GM11168 (cell line): Measurements from ENCODE around the gene KDM4C.

Experiments used
- in situ Hi-C: fragments of 300-500 bp; cut with MboI; formaldehyde crosslinking; loops from one replicate; pipeline ENCODE4 v1.12.0; 2022; ENCODE audit warnings: low sequenced_read_pairs; ENCODE audit not compliant: unreplicated experiment

KDM4C gene

DNA sequence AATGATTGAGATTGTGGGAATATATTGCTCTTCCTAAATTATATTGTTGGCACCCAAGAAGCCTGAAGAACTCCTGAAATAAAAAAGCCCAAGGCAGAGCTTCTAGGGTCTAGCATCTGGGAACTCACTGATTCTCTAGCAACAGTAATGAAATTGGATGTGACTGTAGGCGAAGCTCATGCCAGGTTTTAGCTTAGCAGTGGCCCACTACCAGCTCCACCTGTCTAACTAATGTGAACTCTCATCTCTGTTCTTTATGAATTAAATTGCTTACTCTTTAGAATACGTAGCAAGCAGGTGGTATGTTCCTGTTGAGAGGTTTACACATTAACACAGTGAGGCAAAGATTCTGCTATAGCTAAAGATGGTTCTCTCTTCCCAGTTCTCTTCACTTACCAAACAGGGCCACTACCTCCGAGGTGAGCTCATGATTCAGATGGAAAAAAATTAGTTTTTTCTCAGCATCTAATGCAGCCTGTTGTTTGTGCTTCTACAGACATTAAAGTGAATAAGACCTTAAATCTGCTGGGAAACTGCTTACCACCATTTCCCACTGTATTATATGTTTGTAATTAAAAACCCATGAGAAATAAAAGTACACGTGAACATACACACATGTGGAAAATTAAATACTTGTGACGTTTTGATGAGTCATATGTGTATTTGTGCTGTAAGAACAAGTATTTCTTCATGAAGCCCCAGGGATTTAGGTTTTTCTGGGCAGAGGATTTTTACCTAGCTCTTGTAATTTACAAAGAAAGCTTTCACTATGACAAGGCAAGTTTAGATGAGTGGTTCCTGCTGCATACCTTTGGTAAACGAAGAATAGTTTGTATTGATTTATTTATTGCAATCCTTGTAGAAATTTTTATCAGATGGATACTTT, 360.1 kb downstream of the KDM4C start:
- in situ Hi-C loops: no loop called here

DNA sequence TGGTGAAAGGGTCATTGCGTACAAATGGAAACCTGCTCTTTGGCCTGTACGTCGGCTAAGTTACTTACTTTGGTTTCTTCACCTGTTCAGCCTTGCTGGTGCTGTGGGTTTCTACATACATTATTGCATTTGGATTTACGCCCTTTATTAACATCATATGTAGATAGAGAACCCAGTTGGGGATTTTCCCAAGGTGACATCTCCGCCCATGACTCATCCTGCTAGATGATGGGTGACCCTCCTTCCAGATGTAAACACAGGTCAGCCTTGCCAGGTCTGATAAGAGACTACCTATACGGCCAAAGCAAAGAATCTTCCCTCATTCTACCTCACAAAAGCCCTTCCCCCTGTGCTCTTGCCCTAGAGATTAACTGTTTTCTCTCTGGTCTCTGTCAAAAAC, 360.9 kb downstream of the KDM4C start:
- in situ Hi-C loops: no loop called here

DNA sequence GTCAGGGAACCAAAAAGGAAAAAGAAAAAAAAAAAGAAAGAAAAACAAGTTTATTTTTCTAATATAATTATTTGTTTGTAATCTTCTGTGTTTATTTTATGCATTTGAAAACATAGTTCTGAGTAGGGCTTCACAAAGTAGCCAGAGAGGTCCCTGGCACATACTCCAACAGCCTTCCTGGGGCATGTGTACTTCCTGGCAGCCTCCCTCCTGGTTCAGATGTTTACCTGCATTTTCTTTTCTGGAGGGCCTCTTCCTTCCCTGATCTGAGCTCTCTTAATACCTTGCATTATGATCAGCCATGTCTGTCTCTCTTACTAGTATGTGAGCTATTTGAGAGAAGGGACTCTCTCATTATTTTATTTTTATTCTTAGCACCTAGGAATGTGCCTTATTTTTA, 361.8 kb downstream of the KDM4C start:
- in situ Hi-C loops: no loop called here

DNA sequence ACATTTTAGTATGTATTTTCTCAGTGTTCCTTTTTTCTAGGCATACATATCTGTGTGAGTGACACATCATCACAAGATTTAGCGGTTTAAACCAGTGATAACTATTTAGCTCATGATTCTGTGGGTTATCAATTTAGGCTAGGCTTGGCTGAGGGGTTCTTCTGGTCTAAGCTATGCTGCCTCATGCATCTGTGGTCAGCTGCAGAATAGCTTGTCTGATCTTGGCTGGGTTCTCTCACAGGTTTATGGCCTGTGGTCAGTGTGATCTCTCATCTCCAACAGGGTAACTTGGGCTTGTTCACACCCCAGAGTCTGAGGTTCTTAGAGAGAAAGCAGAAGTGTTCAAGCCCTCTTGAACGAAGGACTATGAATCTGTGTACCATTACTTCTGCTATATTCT, 363.3 kb downstream of the KDM4C start:
- in situ Hi-C loops: no loop called here

DNA sequence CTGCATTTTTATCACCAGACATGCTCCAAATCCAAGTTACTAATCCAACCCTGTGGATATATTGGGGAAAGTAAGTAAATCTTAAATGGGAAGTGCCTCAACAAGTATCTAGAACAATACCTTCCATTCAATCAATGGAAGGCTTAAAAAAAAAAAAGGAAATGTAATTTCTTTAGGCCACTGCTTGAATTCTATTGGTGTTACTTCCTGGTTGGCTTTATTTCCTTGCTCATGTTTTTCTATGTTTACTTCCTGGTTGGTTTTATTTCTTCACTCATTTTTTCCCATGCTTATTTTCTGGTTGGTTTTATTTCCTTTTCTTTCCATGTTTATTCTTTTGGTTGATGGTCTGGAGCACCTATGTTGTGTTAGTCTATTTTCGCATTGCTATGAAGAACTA, 363.9 kb downstream of the KDM4C start:
- in situ Hi-C loops: no loop called here

DNA sequence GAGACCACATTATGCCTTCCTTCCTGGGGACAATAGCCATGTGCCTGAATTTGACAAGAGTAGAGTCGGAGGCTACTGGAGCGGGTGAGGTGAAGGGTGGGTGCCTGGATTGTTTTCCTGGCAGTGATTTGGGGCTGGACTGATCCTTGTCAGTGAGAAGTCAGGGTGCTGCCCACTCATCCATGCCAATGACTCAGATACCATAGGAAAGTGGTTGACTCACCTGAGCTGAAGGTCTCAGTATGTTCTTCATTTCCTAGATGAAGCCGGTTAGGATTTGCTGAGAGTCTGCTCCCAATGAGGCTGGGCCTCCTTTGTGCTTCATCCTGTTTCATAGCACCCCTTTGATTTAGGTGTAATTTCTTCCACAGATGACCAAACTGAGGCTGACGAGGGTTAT, 366.0 kb downstream of the KDM4C start:
- in situ Hi-C loops: no loop called here

DNA sequence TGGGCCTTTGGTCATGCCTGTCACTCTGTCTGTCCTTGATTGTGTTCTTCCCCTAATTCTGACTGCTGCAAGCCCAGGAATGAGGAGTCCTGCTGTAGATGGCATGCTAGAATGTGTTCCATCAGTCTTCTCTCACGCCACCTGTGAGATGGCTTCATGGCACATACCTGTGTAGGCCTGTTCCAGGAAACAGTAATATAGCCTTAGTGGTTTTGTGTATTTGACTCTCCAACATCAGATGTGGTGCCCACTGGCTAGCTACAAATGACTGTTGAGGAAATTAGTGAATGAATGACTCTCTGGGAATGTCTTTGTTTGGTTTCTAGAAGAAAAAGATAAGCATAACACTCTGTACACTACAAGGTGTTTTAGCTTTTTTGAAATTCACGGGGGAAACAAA, 367.5 kb downstream of the KDM4C start:
- in situ Hi-C loops: no loop called here

DNA sequence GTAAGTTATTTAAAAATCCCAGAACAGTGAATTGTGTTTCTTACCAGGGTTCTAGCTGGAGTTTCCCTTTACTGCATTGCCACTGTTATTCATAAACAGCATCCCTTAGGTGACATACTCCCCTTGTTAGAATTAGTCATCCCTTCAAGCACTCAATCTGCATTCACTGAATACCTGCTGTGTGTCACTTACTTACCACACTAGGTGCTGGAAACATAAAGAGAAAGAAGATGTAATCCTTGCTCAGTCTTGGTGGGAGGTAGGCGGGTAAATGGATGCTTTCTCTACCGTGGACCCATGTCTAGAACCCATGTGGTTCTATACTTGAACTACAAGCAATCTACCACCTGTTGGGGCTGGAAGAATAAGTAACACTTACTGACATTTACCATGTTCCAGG, 371.6 kb downstream of the KDM4C start:
- in situ Hi-C loops: no loop called here

DNA sequence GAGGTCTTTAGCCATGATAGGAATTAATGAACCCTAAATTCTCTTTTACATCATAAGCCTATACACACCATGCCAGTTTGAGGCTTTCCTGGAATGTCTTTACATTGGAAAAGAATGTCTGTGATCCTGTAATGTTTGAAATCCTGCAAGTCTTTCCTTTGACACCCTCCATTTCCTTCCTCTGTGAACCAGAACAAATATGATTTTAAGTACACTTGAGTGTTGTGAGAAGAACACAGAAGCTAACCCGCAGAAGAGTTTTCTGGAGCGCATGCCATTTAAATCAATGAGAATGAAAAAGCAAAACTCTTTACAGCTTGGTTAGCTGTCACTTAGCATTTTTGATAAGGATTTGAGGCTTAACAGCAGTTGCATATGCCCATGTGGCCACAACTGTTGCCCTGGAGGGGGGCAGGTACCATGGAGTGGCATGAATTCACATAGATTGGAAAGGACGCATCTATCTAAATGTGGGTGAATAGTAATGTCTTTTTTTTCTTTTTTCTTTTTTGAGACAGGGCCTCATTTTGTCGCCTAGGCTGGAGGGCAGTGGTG, 372.6 kb downstream of the KDM4C start:
- in situ Hi-C loops: no loop called here

DNA sequence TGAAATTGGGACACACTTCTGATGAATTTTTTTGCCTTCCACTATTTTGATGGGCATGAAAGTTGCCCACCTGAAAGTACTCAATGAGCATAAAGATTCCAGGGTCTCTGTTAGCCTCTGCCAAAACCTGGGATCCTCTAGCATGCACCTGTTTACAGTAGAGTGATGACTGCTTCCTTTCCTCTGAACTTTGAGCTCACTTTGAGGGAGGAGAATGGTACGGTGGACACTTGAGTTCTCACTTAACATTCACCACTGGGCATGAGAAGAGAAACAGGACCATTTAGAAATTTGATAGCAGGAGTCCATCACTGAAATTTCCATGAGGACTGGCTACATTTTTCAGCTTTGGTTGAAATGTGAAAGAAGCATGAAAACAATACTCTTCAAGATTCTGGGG, 374.8 kb downstream of the KDM4C start:
- in situ Hi-C loops: no loop called here

DNA sequence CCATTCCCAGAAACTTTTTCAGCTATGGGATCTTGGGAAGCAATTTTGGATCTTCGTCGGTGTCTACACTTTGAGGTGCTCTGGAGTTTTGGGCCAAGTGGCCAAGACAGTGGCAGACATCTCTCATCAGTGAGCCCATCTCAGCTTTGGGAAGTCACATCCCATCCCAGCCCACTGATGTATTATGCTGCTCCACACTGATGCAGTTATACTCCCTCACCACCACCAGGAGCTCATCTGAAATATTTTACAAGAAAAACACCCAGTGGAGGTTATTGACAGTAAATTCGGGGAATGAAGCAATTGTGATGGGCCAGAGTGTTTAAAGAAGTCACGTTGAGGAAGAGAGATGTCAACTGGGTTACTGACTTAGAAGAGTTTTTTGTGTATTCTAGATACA, 378.0 kb downstream of the KDM4C start:
- in situ Hi-C loops: no loop called here

DNA sequence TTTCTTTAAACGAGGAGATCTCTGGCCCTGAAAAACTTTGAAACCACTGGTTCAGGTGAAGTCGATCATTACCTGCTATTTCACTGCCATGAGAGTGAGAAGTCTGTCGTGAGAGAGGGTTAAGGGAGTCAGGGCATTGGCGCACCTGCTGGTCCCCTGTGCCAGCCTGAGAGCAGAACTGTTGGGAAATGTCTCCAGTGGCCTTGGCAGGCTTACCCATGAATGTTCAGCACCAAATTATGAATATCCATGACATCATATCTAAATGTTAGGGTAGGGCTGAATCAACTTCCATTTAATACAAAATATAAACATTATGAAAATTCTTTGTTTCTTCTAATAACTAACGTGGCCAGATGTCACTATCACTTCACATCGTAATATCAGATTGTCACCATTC, 379.3 kb downstream of the KDM4C start:
- in situ Hi-C loops: no loop called here

DNA sequence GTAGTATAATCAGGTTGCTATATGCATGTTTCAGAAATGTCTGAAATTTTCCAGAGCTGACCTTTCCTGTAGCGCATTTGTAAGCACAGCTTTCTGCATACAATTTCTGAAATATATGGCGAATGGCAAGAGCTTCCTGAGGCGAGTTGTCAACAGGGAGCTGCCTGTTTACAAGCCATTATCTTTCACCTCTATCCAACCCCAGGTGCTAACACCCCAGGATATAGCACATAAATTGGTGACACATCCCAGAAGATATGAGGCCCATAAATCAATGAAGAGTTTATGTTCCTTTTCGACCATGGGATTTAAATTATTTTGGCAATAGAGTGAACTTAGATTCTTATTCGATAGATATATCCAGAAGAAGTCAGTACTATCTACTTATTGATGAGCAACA, 379.8 kb downstream of the KDM4C start:
- in situ Hi-C loops: no loop called here

DNA sequence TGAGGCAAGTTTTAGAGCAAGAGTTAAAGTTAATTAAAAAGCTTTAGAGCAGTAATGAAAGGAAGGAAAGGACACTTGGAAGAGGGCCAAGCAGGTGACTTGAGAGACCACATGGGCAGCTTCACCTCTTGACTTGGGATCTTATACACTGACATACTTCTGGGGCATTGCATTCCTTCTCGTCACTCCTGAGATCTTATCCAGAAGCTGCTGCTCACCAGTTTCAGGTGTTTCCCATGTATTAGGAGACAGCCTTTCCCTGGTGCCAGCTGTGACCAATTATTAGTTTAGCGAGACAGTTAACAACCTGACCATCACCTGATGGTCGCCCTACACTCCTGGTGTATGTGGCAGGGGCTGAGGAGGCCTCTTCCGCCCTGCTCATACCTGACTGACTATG, 382.1 kb downstream of the KDM4C start:
- in situ Hi-C loops: no loop called here

DNA sequence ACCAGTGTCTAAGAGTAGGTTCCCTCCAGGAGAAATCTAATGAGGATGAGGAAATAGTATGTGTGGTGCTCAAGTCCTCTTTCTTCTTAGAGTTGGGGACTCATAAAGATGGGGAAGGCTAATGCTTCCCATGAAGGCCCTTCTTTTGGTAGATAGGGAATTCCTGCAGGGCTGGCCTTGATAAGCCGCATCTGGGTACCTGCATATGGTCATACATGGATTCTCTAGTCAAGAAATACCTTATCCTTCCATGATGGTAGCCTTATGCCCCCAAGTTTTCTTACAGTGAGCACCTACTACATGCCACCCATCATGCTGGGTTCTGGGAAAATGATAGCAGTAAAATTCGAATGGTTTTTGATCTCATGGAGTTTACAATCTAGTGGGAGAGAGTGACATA, 382.6 kb downstream of the KDM4C start:
- in situ Hi-C loops: no loop called here

DNA sequence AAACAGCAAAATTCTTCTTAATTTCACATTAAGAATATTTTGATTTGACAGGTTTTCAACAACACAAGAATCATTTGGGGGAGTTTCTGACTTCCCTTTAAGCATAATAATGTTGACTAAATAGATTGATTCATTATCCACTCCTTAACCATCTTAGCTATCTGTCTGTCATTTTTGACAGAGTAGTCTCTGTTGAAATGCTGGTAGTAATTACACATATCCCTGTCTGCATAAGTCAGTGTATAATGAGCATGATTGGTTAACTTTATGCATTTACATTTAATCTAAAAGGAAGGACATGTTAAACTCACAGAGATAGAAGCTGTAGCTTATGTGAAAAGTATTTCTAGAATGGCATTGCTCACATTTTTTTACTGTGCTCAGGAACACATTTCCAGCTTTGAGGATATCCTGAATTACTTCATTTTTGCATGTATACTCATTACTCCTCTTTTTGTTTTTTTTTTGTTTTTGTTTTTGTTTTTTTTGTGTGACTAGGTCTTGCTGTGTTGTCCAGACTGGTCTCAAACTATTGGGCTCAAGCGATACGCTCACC, 385.9 kb downstream of the KDM4C start:
- in situ Hi-C loops: no loop called here

DNA sequence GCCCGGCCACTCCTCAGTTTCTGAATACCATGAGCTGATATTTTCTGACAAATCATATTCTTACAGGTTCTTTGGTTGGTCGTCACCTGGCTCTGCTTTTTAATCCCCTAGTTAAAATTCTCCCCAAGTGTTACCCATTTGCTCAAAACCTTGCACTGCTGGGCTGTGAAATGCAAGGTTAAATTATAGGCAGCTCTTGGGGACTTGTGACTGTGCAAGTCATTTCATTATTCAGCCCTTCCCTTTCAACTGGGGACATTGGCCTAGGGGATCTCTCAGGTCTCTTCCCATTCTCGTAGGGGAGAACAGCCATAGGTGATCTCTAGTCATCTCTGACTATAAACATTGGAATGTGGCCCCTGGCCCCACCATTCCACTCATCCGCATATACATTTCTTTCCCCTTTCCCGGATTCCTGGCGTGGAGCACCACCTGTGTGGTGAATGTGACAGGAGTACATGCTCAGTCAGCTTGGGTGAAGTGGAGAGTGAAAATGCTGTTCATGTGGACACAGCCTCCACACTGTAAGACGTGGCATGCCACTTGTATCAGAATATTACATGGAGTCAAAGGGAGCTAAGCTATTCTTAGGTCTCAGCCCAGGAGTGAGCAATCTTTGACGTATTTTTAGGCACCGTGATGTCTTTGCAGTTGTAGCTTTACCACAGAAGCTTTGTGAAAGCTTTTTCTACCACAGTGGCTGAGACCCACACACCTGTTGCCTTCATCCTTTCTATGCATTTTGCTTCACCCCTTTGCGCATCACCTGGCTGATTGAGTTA, 386.7 kb downstream of the KDM4C start:
- in situ Hi-C loops: no loop called here

DNA sequence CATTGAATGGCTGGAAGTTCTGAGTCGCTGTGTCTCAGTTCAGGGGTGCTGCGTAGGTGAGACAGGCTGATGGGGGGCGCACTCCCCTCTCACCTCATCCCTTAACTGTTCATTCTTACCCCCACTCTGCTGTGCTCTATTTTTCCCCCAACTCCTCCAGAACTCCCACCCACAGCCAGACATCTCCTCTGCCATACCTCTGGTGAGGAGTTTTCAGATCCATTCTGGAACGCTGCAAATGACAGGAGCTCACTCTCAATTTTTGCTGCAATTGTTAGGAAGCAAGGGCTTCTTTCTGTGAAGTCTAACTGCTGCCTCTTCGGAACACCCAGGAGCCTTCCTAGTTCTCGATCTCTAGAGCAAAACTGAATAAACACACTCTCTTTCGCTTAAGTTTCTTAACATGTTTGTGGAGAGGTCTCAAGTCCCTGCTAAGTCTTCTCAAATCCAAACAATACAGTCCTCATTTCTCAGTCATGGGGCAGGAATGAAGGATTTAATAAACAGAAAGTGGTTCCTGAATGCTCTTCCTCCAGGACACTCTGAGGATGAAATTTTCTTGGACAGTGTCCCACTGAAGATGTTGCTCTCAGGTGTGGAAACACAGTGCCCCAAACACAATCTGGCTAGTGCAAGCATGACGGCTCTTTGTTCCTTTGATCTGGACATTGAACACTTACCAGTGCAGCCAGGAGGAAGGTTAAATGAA, 387.7 kb downstream of the KDM4C start:
- in situ Hi-C loops: no loop called here

DNA sequence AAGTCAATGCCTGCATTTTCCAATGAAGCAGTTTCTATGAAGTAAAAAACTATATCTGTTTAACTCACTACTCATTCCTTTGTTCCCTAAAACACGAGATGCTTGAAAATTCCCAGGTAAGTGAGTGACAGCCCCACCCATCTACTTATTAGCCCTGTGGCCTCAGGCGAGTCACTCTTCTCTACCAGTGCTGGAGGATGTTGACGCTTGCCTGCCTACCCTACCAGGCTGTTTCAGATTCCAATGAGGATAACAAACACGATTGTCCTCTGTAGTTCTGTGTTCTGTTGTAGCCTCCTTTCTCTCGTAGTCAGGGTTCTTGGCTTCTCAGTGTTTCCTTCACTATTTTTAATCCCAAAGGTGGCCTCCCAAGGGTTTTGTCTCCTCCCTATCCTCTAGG, 388.8 kb downstream of the KDM4C start:
- in situ Hi-C loops: no loop called here
